NCI-H2196 treated with DMSO at 0.1 percent for 48 hours (cell line): ENCODE data around the gene CASZ1.

Experiments
- DNase-seq: peaks from one replicate; lab custom pipeline; 2025; ENCODE audit not compliant: unreplicated experiment; lab: John Stamatoyannopoulos, UW

CASZ1 gene

DNA sequence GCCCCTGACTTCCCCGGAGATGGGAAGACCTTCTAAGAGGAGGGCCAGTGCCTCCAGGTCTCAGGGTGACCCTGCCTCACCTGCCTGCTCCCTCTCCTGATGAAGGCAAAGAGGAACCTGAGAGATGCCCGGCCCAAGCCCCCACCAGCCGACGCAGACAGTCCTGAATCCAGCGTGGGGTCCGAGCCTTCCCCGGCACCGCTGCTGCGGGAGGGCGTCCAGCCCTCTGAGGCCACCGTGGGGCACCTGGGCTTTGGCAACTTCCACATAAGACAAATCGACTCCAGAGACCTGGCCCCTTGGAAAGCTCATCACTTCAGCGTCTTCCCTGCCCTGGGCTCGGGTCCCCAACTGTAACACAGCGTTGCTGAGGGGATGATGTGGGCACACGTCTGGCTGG is 122.2 kb downstream of the CASZ1 start:
- no peak for DNase-seq

DNA sequence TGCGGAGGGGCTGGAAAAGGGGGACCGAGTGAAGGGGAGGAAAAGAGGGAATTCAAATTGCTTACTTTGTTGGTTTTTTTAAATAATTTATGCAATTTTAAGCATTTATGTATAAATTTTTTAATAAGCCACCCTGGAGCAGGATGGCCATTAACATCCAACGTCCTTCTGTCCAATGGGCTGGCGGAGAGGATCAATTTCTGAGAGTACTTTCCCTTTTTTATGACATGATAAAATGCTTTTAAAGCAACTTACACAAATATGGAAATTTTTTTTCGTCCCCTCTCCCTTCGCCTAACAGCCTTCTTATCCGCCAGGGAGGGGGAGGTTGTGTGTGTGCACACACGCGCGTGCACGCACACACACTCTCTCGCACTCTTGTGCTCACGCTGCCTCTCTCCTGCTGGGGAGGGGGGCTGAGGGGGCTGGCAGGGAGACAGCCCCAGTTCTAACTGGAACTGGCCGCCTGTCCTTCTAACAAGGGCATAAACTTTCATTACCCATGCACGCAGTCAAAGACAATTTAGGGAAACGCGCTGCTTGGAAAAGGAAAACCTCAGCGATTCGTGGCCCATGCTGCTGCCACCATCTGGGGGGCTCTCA is 123.2 kb downstream of the CASZ1 start:
- DNase-seq: no peak

GRCh38 chr1:10672343-10673050 is 123.9 kb downstream of the CASZ1 start:
- no peak for DNase-seq

DNA sequence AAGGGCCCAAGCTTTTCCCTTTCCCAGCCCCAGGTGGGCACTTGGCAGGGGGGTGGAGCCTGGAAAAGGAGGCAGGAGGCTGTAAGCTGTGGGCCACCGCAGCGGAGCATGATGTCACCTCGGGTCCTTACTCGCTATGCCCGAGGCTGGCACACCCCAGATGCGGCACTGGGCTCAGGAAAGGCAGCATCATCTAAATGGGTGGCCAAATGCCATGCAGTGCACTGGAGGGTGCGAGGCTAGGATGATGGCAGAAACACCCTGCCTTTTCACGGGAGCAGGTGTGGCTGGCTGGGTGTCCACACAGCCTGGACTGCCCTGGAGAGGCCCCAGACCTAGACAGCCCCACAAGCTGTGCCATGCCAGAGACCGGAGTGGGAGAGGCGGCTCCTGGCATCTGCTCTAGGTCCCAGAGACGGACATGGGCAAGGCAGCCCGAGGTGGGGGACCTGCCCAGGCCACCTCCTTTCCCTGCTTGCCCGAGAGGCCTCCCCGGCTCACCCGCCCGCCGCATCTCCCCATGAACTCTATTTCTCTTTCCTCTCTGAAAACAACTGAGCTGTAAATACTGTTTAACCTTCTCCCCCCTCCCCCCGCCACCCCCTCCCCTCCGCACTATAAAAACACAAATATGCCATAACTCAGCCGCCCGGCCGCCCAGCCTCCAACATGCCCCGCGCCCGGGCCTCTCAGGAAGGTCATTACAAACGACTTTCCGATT is 124.7 kb downstream of the CASZ1 start:
- DNase-seq: no peak

DNA sequence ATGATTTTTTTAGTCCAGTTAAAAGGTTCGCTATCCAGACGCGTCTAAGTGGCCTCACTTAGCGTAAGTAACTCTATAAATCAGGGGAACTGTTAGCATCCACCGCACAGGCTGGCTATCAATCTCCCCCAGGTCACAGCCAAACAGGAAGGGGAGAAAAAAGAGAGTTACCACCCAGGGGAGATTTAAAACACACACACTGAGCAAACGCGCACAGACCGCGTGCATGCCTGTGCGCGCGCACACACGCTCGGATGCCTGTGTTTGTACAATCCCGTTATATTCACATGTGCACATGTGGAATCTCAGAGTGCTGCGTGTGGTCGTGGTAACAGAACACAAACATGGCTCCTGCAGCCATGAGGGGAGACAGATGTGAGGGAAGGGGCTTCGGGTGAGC is 125.4 kb downstream of the CASZ1 start:
- DNase-seq: no peak

DNA sequence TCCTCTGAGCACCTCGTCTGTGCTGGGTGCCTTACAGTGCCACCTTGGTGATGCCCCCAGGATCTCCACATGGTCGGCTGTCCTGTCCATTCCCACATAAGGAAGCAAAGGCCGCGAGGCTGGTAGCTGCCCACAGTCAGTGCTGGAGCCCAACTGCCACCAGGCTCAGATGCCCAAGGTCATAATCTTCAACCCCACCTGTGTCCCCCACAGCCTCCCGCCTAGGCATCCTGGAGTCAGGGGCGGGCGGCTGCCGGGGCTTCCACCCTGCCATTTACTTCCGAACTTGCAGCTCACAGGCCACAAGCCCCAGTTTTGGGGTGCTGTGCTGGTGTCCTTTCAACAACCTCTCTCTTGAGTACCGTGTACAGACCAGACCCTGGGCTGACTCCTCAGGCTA is 126.3 kb downstream of the CASZ1 start:
- DNase-seq: no peak

- DNase-seq: no peak
Measured at GRCh38 chr1:10669570-10669969, 126.9 kb downstream of the CASZ1 start.

- DNase-seq: no peak
Measured at GRCh38 chr1:10667861-10668761, 128.3 kb downstream of the CASZ1 start.

DNA sequence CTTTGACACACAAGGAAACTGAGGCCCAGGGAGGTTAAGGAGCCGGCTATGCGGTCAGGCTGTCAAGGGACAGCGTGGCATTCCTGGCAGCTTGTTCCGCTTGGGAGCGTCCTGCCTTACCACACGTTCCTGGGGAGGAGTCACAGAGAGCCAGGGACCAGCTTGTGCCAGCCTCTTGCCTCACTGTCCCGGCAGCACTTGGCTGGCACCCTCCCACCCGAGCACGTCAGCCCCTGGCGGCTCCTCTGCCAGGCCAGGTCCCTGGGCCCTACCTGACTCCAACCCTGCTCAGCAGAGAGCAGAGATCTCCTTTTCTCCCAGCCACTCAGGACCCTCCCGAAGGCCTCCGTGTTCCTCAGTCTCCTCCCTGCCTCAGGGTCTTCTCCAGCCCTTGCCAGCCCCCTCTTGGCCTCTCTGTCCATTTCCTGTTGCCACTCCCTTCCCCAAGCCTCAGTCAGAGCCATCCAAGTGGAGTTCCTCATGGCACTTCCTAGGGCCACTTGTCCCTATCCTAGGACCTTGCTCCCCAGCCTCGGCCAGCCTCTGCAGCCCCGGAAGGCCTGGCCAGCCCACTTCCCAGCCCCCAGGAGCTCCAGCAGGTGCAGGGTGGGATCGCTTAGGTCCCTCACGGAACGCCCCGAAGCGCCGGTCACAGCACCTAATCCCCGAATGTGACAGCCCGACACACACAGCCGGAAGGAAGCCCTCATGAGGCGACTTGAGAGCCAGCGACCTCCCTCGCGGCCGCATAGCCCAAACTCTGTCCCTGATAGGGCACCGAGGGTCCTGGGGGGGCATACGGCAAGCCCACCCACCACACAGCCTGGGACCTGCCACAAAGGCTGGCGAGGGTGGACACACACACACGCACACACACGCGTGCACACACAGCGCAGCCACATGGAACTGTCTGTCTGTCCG is 130.3 kb downstream of the CASZ1 start:
- no peak for DNase-seq

GRCh38 chr1:10665226-10665625 is 131.2 kb downstream of the CASZ1 start:
- no peak for DNase-seq

DNA sequence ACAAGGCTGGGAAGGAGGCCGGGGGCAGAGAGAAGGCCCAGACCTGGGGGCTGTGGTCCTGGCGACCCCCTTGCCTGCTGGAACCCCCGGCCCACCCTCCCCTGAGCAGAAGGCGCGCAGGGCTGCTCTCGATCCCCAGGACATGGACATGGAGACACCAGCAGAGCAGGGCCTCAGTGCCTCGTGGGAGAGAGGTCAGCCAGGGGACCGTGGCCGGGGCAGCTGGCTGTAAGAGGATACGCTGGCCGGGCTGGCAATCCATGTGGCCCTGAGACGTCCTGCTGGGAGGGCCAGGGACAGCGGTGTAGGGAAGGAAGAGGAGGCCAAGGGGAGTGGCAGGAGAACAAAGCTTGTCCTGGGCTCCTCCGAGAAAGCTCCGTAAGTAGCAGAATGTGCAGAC is 132.2 kb downstream of the CASZ1 start:
- DNase-seq: no peak

DNA sequence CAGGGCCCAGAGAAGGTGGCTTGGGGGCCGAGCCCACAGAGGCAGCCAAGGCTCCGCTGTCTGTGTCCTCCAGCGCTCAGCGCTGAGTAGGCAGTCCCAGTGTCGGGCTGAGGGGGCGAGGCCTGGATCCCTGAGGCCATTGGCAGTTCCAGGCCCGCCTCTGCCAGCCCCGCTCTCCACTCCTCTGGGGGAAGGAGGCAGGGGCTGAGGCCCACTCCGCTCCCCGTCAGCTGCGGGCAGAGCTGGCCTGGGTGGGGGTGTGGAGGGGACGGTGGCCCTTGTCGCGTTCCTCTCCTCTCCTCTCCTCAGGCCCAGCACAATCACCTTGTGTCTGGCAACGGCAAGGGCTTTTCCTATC is 132.8 kb downstream of the CASZ1 start:
- no peak for DNase-seq

- no peak for DNase-seq
Measured at GRCh38 chr1:10662824-10663677, 133.4 kb downstream of the CASZ1 start.

- DNase-seq: no peak
Measured at GRCh38 chr1:10662090-10662688, 134.3 kb downstream of the CASZ1 start.

DNA sequence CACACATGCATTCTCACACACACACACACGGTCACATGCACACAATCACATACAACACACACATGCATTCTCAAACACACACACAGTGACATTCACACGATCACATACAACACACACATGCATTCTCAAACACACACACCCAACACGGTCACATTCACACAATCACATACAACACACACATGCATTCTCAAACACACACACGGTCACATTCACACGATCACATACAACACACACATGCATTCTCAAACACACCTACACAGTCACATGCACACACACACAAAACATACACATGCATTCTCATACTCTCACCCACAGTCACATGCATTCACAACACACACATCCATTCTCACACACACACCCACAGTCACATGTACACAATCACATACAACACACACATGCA is 135.0 kb downstream of the CASZ1 start:
- DNase-seq: no peak

- no peak for DNase-seq
Measured at GRCh38 chr1:10659646-10660540, 136.6 kb downstream of the CASZ1 start.

DNA sequence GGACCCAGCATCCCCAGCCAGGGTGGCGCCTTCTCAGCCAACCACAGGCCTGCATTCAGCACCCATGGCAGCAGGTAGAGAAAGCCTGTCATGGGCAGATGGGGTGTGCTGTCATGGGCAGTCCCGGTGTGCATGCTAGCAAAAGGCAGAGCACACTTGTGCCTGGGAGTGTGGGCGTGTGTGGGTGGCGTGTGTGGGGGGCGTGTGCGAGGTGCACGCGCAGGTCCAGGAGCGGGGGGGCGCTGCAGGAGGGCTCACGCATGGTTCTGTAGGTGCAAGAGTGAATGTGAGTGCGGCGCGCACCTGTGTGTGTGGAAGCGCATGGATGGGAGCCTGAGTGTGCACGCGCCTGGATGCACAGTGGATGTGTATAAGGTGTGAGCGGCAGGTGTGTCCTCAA is 137.2 kb downstream of the CASZ1 start:
- no peak for DNase-seq
